HG03066 (cell line): ENCODE measurements around the gene MAP3K19.
"Not testable (repeated sequence)": the region's sequence is repeated elsewhere in the genome, so short reads cannot be mapped to it uniquely, and the experiment has no call there.

Source experiments
- ATAC-seq: cut with Tn5 transposase; IDR thresholded peaks from one replicate; pipeline ENCODE4 v1.9.1; 2021; ENCODE audit warnings: low read depth; ENCODE audit not compliant: unreplicated experiment

The MAP3K19 gene

DNA sequence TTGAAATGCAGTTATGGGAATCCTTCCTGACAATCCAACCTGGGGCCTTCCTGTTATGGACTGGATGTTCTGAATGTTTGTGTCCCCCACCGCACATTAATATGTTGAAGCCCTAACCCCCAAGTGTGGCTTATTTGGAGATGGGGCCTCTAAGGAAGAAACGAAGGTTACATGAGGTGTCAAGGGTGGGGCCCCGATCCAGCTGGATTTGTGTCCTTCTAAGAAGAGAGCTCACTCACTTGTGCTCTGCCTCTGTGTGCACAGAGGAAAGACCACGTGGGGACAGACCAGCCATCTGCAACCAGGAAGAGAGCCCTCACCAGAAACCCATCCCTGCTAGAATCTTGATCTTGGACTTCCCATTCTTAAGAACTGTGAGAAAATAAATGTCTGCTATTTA, 44.4 kb downstream of the MAP3K19 start:
- ATAC-seq, result no peak

DNA sequence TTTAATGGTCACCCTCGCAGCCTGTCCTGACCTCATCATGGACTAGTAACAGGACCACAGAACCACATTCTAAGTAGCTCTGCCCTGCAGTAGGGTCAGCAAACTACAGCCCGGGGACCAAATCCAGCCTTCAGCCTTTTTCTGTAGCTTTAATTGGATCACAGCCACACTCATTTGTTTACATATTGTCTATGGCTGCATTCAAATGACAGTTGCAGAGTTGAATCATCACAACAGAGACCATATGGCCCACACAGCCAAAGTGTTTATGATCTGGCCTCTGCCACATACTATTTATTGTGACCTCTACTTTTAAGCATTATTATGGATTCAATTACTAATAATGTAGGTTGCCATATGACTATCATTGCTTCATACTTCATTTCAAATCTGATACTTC, 47.7 kb downstream of the MAP3K19 start:
- ATAC-seq, result no peak

DNA sequence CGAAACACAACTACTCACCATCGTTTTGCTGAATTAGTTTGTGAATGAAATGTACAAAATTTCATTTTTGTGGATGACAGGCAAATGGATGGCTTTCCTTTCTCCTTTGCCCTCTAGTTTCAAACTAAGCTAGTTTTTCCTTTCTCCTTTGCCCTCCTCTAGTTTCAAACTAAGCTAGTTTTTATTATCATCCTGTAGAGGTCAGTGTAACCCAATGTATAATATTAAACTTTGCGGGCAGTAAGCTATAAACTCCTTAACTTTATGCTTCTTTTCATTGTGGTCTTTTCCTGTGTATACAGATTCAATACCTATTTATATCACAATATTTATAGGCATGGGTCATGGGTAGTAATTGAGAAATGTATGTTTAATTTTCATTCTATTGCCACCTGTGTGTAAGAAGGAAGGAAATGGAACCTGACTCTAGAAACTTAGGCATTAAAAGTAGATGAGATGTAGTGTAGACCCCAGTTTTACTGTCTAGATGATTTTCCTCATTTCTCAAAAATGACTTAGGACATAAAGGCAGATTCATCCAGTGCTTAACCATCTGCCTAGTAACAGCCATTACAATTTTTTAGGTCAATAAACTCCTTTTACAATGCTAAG, 58.1 kb downstream of the MAP3K19 start:
- ATAC-seq, result no peak

DNA sequence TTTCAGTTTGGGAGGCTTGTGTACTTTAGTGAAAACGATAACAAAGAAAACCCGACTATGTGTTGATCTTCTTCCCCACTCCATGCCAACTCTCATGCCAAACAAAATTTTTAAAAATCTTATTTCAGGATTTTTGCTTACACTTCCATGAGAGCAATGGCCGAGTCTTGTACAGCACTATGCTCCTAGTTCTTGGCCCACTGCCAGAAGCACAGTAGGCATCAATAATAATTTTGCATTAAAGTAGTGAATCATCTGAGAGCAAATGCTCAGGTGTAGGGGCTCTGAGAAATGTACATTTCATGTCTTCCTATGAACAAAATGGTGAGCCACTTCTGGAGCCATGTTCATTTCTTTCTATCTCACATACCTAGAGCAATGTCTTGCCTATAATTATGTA, 62.2 kb downstream of the MAP3K19 start:
- no peak for ATAC-seq

DNA sequence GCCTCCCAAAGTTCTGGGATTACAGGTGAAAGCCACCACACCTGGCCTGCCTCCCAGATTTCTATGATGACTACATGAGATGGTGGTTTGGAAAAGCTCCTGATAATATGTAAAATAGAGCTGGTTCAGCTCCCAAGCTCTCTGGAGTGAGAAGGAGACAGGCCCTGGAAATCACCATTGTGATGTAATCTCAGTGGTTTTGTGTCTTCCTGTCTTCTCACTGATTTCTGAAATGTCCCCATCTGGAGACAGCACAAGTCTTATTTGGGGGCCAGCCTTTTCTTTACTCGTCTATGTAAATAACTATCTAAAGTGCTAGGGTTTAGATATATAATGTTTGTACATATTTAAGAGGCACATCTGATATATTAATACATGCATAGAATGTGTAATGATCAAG, 64.6 kb downstream of the MAP3K19 start:
- ATAC-seq, result no peak

DNA sequence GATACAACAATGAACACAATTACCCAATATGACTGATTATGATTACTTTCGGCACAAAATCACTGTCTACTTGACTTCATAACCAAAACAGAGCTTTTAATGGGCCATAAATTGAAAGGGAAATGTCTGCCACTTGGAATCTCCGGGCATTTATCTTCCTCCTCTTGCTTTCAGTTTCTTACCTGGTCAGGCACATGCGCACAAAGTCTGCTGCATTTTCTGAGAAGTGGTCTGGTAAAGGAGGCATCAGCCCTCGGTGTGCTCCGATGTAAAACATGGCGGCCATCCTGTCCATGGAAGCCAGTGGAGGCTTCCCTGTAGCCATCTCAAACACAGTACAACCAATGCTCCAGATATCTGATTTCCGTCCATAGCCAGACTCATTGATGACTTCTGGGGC, 66.6 kb downstream of the MAP3K19 start:
- no peak for ATAC-seq

DNA sequence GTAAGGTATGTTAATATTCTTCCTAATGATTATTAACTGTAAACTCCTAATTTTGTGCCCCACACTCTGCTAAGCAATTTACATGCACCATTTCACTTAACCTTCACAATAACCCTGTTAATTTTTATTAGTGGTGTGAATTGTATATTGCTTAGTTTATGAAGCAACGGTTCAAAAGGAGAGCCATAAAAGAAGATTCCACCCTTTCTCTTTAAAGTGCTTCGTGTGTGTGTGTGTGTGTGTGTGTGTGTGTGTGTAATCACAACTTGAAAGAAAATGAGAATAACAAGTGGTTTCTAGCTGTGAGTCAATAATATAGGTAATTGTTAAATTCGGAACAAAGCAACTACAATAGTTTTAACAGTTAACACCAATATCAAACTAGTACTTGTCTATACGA, 68.0 kb downstream of the MAP3K19 start:
- ATAC-seq, result no peak

DNA sequence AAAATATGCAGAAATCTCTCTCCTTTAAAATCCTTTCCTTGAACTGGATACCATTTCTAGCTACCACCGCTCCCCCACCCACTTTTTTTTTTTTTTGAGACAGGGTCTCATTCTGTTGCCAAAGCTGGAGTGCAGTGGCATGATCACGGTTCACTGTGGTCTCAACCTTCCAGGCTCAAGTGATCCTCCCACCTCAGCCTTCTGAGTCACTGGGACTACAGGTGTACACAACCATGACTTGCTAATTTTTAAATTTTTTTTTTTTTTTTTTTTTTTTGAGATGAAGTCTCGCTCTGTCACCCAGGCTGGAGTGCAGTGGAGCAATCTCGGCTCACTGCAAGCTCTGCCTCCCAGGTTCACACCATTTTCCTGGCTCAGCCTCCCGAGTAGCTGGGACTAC, 70.1 kb downstream of the MAP3K19 start:
- not testable (repeated sequence) for ATAC-seq

DNA sequence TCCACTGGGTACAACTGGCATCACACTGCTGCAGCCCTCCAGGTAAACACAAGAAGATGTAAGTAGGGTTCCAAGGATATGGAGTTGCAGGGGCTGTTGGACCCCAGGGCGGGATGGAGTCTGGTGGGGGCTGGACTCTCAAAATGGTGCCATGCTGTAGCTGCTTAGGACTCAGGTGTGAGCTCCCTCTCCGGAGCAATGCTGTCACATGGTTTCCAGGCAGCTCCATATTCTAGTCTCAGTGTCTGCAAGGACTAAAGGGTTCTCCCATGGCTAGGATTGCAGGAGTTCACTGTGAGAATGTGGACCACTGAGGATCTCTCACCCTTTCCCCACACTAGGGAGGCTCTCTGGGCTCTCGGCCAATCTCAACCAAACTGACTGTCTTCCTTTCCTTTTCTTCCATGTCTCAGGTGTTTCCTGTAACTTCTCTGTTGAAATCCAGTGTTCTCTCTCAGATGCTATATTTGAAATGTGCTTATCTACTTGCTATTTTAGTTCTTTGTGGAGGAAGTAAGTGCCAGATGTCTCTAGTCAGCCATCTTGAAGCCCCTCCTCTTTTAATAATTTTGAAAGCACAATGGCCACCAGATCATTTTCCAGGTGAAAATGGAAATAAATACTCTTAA, 71.1 kb downstream of the MAP3K19 start:
- no peak for ATAC-seq

DNA sequence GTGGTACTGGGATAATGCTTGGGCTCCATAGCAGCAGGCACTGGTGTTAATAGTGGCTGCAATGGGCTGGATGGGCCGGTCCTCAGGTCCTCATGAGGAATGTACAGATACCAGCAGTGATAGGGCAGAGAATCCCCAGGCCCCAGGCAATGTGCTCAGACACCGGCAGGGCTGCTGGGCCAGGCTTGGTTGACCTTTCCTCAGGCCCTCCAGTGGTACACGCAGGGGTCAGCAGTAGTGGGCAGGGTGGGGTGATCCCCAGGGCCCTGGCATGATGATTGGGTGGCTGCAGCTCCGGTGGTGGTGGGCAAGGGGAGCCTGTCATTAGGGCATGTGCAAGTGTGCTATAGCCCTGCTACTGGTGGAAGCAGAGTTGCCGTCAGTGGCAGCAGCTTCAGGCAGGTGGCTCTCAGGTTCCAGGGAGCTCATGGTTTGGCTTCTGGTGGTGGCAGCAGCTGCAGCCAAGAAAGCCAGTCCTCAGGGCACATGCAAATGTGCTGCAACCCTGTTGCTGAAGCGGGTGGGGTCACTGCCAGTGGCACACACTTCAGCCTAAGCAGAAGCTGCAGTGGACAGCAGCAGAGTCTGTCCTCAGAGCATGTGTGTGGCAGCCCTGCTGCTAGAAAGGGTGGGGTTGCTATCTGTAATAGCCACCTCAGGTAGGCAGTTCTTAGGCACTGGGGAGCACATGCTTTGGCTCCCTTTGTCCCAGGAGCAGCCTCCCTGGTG, 71.8 kb downstream of the MAP3K19 start:
- no peak for ATAC-seq

DNA sequence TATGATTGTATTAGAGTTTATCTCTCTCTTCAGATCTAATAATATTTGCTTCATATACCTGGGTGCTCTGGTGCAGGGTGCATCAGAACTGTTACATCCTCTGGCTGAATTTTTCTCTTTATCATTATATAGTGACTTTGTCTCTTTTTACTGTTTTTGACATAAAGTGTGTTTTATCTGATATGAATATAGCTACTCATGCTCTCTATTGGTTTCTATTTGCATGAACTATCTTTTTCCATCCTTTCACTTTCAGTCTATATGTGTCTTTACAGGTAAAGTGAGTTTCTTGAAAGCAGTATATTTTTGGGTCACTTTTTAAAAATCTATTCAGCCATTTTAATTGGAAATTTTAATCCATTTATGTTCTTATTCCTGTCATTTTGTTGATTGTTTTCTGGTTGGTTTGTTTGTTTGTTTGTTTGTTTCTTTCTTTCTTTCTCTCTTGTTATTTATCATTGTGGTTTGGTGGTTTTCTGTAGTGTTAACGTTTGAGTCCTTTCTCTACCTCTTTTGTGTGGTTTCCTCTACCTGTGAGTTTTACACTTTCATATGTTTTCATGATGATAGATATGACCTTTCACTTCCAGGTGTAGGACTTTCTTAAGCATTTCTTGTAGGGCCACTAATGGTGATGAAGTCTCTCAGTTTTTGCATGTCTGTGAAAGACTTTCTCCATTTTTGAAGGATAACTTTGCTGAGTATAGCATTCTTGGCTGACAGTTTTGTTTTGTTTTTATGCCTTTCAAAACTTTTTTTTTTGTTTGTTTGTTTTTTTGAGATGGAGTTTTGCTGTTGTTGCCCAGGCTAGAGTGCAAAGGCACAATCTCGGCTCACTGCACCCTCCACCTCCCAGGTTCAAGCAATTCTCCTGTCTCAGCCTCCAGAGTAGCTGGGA, 73.8 kb downstream of the MAP3K19 start:
- no peak for ATAC-seq

DNA sequence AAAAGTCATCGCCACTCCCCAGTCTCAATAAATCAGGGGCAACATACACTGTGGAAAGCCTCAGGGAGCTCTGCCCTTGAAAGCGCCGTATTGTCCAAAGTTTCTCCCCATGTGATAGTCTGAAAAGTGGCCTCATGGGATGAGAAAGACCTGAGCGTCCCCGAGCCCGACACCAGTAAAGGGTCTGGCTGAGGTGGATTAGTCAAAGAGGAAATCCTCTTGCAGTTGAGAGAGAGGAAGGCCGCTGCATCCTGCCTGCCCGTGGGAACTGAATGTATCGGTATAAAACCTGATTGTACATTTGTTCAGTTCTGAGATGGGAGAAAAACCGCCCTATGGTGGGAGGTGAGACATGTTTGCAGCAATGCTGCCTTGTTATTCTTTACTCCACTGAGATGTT, 80.1 kb downstream of the MAP3K19 start:
- not testable (repeated sequence) for ATAC-seq

DNA sequence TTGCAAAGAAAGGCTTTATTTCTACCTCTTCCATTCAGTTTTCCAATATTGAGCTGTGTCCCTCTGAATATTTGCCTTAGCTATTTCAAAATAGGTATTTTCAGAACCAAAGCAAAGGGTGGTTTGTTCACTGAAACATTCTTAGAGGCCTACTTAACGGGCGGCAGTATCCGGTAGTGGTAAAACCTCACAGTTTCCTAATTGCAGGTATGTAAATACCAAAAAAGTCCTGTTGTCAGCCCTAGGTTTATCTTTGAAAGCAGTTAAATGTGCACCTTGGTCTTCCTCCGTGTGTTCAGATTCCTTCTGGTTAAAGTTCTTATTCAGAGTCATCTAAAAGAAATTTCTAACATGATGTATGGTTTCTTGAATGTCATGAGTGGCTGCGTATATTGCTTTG, 89.8 kb downstream of the MAP3K19 start:
- ATAC-seq, result no peak

DNA sequence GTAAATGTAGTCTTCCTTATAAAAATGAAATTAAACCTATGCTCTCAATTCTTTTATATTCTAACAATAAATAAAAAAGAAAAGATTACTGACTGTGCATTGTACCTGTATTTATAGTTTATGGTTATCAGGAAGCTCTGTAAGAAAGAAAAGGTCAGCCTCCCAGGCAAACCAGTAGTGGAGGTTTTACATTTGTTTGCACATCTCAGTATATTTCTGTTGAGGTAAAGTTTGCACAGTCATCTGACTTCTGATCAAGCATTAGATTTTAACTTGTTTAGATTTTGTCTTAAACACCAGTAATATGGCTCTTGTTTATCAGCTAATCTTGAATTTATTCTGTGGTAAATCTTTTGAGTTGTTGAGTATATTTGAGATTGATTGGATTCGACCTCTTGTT, 91.5 kb downstream of the MAP3K19 start:
- no peak for ATAC-seq

DNA sequence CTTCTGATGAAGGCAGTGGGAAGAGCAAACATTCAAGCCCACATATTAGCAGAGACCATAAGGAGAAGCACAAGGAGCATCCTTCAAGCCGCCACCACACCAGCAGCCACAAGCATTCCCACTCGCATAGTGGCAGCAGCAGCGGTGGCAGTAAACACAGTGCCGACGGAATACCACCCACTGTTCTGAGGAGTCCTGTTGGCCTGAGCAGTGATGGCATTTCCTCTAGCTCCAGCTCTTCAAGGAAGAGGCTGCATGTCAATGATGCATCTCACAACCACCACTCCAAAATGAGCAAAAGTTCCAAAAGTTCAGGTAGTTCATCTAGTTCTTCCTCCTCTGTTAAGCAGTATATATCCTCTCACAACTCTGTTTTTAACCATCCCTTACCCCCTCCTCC, 93.2 kb downstream of the MAP3K19 start:
- no peak for ATAC-seq

DNA sequence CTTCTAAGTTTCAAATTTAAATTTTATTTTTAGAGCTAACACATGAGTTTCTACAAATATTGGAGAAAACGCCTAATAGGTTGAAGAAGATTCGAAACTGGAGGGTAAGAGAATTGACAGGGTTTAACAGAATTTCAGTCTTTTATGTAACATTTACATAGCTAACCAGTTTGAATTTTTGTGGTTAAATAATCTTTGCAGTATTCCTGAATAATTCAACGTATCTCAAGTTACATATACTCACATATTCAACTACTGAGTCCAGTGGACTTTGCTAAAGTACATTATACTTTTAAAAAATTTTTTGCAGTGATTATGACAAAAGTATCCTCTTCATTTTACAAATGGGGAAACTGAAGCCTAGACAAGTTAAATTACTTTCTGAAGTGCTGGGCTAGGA, 94.6 kb downstream of the MAP3K19 start:
- ATAC-seq, result no peak

DNA sequence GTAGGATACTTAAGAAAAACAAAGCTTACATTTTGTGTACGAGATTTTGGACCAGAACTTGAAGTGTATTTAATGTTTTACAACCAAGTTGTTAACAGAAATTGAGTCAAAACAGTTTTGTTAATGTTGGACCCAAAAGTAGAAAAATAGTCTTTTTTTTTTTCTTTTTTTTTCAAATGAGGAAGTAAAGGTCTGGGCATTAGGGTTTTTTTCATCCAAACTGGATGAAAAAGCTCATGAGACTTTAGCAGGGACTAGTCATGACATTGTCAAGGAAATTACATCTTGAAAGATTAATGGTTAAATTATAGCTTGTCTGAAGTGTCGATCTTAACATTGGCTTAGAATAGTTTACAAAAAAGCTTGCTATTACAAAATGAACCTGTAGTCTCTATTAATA, 96.4 kb downstream of the MAP3K19 start:
- no peak for ATAC-seq

DNA sequence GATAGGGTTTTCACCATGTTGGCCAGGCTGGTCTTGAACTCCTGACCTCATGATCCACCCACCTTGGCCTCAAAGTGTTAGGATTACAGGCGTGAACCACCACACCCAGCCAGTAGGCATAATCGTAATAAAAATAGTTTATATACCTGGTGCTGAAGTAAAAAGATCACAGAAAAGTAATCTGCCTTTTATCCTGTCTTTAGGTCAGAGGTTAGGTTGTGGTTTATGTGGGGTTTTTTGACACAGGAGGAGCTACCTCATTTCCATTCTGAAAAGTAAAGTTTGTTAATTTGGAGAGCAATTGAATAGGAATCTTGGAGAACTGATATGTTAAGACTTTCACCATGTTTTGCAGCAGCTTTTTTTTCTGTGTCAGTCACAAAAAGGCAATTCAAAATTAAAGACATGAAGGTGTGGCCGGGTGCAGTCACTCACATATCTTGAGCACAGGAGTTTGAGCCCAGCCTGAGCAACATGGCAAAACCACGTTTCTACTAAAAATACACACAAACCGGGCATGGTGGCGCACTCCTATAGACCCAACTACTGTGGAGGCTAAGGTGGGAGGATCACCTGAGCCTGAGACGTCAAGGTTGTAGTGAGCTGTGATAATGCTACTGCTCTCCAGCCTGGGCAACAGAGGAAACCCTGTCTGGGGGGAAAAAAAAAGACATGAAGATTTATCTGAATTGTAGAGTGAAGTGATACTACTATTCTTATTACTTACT, 97.1 kb downstream of the MAP3K19 start:
- ATAC-seq, result no peak

DNA sequence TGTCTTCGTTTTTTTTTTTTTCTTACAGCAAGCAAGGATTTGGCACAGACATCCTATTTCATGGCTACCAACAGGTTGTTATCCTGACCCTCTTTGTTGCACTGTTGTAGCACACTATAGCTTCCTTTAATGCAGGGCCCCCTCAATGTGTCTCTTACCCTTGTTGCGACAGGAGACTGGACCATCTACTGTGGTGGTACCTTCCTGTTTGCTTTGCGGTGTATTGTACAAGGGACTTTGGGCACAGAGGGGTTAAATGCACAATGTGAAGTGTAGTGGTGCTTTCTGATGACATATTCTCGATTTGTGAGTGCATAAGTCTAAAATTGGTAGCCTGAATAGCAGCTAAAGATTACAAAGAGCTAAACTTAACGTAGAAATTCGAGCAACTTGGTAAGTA, 101.2 kb downstream of the MAP3K19 start:
- no peak for ATAC-seq

DNA sequence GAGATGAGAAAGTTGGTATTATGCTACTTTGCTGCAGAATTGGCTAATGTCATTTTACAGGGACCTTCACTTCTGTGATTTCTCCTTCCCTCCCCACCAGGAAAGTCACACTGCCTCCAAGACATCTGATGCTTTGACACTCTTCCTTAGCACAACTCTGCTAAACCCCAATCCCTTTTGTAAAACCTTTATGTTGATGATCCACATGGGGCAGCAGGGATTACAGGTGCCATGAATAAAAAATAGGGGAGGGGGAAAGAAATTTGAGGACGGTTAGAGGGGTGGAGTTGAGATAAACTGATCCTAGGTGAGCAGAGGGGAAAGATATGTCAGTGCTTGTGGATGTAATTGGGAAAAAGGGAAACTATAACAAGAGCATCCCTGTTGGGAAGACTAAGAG, 102.3 kb downstream of the MAP3K19 start:
- ATAC-seq, result no peak
